Loucy (cell line): ENCODE measurements around the gene RBFA.

ENCODE experiments used
- EZH2phosphoT487 ChIP-seq: fragments of 200-600 bp; IDR thresholded peaks from 2 replicates; pipeline ENCODE4 v1.6.1; 2018; ENCODE audit warnings: antibody characterized with exemption, mild to moderate bottlenecking, moderate library complexity, borderline replicate concordance
- TF ChIP-seq, protein P1 (sequence below): fragments of 200-600 bp; sonication (generic); conservative IDR thresholded peaks from 2 replicates; pipeline ENCODE4 v1.5.1; 2014; ENCODE audit warnings: mild to moderate bottlenecking, antibody characterized with exemption, low read length

- TF ChIP-seq, protein P1, sequence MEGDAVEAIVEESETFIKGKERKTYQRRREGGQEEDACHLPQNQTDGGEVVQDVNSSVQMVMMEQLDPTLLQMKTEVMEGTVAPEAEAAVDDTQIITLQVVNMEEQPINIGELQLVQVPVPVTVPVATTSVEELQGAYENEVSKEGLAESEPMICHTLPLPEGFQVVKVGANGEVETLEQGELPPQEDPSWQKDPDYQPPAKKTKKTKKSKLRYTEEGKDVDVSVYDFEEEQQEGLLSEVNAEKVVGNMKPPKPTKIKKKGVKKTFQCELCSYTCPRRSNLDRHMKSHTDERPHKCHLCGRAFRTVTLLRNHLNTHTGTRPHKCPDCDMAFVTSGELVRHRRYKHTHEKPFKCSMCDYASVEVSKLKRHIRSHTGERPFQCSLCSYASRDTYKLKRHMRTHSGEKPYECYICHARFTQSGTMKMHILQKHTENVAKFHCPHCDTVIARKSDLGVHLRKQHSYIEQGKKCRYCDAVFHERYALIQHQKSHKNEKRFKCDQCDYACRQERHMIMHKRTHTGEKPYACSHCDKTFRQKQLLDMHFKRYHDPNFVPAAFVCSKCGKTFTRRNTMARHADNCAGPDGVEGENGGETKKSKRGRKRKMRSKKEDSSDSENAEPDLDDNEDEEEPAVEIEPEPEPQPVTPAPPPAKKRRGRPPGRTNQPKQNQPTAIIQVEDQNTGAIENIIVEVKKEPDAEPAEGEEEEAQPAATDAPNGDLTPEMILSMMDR, result peak; percentile 49
- no peak for TF ChIP-seq EZH2phosphoT487
These were observed at the start of gene RBFA for GRCh38 chr18:80034068-80034851.
